ENCODE data around the gene NEURL4. TPM values are rescaled to one million over a fixed set of nuclear protein-coding genes. Genes with fewer than 3 reads are reported as not detected.
A peak's percentile ranks its signal among the peaks of the same experiment; 100 is the strongest.

NEURL4 gene
- polyA plus RNA-seq, 2 of the 4 experiments (the other 2 are of a cell fraction): 12.2 to 50.4 TPM

DNA sequence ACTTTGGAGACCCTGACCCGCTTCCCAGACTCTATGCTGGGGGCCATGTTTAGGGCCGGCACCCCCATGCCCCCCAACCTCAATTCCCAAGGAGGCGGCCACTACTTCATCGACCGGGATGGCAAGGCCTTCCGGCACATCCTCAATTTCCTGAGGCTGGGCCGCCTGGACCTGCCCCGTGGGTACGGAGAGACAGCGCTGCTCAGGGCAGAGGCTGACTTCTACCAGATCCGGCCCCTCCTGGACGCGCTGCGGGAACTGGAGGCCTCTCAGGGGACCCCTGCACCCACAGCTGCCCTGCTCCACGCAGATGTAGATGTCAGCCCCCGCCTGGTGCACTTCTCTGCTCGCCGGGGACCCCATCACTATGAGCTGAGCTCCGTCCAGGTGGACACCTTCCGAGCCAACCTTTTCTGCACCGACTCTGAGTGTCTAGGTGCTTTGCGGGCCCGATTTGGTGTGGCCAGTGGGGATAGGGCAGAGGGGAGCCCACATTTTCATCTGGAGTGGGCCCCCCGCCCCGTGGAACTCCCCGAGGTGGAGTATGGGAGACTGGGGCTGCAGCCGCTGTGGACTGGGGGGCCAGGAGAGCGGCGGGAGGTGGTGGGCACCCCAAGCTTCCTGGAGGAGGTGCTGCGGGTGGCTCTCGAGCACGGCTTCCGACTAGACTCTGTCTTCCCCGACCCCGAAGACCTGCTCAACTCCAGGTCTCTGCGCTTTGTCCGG is 23.9 kb upstream of the NEURL4 start:
- no peak for DNase-seq (ENCODE audit: low read depth in 1 of 2, low spot score in 1 of 2)
- H3K4me1 ChIP-seq: peaks cover 52% of the 10 kb centered on the region
- peak overlapping the region; percentile 70 for H3K4me3 ChIP-seq
- no peak for ATAC-seq
- CTCF ChIA-PET: interaction anchor here (0.6 to 6.6 kb wide), 25 partner anchors 9 to 261 kb away, joined by 3 to 232 read pairs (median 4); partner anchors contain the start of genes ACAP1, FGF11, FXR2 and PLSCR3
- POLR2A ChIA-PET: interaction anchor here (0.8 to 3.9 kb wide), 2 partner anchors 45 to 50 kb away, joined by 3 to 25 read pairs; partner anchors contain the start of gene TMEM256
- H3K4me2 ChIP-seq: peak overlapping the region; percentile 90
- WGBS (ENCODE audit: missing lambda C conversion rate): 94% methylated on average over 37 of the region's 37 CpGs
- H3K27ac ChIP-seq: peak overlapping the region; percentile 92 to 96; a peak in 4 of 6 replicates
- TF ChIP-seq RFX5 (IDR thresholded peaks at IDR 0.05): no peak
- TF ChIP-seq FOXS1 (CRISPR knock-in tag; IDR thresholded peaks at IDR 0.05): no peak
- no peak for TF ChIP-seq CBX2 (IDR thresholded peaks at IDR 0.05; ENCODE audit: borderline replicate concordance, low read depth)
- TF ChIP-seq NFE2L2 (conservative IDR thresholded peaks at IDR 0.05; ENCODE audit: low read length): no peak
- TF ChIP-seq ZNF302 (CRISPR knock-in tag; IDR thresholded peaks at IDR 0.05): no peak
- TF ChIP-seq, protein P1, sequence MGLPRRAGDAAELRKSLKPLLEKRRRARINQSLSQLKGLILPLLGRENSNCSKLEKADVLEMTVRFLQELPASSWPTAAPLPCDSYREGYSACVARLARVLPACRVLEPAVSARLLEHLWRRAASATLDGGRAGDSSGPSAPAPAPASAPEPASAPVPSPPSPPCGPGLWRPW (IDR thresholded peaks at IDR 0.05): no peak
- no peak for TF ChIP-seq CEBPB (IDR thresholded peaks at IDR 0.05)
- no peak for TF ChIP-seq FOSB (CRISPR knock-in tag; IDR thresholded peaks at IDR 0.05)
- TF ChIP-seq CHD4 (IDR thresholded peaks at IDR 0.05; ENCODE audit: borderline replicate concordance): no peak
- TF ChIP-seq POLR2AphosphoS2 (conservative IDR thresholded peaks at IDR 0.05; ENCODE audit: low read length): no peak
- TF ChIP-seq, protein P2, sequence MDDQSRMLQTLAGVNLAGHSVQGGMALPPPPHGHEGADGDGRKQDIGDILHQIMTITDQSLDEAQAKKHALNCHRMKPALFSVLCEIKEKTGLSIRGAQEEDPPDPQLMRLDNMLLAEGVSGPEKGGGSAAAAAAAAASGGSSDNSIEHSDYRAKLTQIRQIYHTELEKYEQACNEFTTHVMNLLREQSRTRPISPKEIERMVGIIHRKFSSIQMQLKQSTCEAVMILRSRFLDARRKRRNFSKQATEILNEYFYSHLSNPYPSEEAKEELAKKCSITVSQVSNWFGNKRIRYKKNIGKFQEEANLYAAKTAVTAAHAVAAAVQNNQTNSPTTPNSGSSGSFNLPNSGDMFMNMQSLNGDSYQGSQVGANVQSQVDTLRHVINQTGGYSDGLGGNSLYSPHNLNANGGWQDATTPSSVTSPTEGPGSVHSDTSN (IDR thresholded peaks at IDR 0.05): no peak
- TF ChIP-seq RCOR1 (IDR thresholded peaks at IDR 0.05; ENCODE audit: low read depth, low read length): no peak
- TF ChIP-seq, protein P3, sequence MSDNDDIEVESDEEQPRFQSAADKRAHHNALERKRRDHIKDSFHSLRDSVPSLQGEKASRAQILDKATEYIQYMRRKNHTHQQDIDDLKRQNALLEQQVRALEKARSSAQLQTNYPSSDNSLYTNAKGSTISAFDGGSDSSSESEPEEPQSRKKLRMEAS (IDR thresholded peaks at IDR 0.05): no peak
- no peak for TF ChIP-seq HOXB13 (CRISPR knock-in tag; IDR thresholded peaks at IDR 0.05; ENCODE audit: low read depth)
- TF ChIP-seq CBX8 (IDR thresholded peaks at IDR 0.05): no peak
- TF ChIP-seq, protein P4, sequence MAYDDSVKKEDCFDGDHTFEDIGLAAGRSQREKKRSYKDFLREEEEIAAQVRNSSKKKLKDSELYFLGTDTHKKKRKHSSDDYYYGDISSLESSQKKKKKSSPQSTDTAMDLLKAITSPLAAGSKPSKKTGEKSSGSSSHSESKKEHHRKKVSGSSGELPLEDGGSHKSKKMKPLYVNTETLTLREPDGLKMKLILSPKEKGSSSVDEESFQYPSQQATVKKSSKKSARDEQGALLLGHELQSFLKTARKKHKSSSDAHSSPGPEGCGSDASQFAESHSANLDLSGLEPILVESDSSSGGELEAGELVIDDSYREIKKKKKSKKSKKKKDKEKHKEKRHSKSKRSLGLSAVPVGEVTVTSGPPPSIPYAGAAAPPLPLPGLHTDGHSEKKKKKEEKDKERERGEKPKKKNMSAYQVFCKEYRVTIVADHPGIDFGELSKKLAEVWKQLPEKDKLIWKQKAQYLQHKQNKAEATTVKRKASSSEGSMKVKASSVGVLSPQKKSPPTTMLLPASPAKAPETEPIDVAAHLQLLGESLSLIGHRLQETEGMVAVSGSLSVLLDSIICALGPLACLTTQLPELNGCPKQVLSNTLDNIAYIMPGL (CRISPR knock-in tag; IDR thresholded peaks at IDR 0.05; ENCODE audit: borderline replicate concordance): no peak
- no peak for FAIRE-seq
- no peaks in the 10 kb centered on the region for H3K9me3 ChIP-seq

DNA sequence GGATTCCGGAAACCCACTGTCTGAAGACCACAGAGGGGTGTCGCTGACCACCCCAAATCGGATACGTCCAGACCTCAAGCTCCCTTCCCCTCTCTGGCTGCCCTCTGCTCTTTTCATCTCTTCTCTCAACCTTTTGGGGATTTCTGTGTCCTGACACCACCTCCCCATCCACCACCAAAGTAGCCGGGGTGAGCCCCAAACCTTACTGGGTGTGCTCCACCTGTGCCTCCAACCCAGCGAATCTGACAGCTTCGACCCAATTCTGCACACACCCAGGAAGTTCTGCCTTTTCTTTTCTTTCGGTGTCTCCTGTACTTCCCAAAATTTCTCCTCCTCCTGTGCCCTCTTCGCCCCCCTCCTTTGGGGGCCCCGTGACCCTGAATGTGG is 23.4 kb upstream of the NEURL4 start:
- TF ChIP-seq CHD2 (IDR thresholded peaks at IDR 0.05; ENCODE audit: low read length, partially characterized antibody): no peak
- TF ChIP-seq RFX5 (IDR thresholded peaks at IDR 0.05): no peak
- no peak for TF ChIP-seq HOXB13 (CRISPR knock-in tag; IDR thresholded peaks at IDR 0.05; ENCODE audit: low read depth)
- no peak for TF ChIP-seq HEYL (CRISPR knock-in tag; IDR thresholded peaks at IDR 0.05)
- no peak for TF ChIP-seq ZSCAN20 (CRISPR knock-in tag; IDR thresholded peaks at IDR 0.05)
- TF ChIP-seq, protein P5, sequence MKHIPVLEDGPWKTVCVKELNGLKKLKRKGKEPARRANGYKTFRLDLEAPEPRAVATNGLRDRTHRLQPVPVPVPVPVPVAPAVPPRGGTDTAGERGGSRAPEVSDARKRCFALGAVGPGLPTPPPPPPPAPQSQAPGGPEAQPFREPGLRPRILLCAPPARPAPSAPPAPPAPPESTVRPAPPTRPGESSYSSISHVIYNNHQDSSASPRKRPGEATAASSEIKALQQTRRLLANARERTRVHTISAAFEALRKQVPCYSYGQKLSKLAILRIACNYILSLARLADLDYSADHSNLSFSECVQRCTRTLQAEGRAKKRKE (CRISPR knock-in tag; IDR thresholded peaks at IDR 0.05; ENCODE audit: low read depth): no peak
- no peak for TF ChIP-seq GATA3 (IDR thresholded peaks at IDR 0.05; ENCODE audit: borderline replicate concordance)
- no peak for TF ChIP-seq EHMT2 (IDR thresholded peaks at IDR 0.05; ENCODE audit: low read depth)
- TF ChIP-seq NFE2L2 (conservative IDR thresholded peaks at IDR 0.05; ENCODE audit: low read length): no peak
- TF ChIP-seq JUN (IDR thresholded peaks at IDR 0.05): no peak
- no peak for TF ChIP-seq NR3C1 (IDR thresholded peaks at IDR 0.05)
- TF ChIP-seq MAFK (IDR thresholded peaks at IDR 0.05; ENCODE audit: partially characterized antibody): no peak
- Histone ChIP-seq H3K4me2 (peak overlapping the region; percentile 90), H3K9me3 (no peaks in the 10 kb centered on the region), H3K4me3 (peak overlapping the region; percentile 70), H3K4me1 (peaks cover 52% of the 10 kb centered on the region), H3K27ac (peak overlapping the region; percentile 92 to 96)
- FAIRE-seq: no peak
- ATAC-seq: no peak
- WGBS (ENCODE audit: missing lambda C conversion rate): 46% methylated on average over 10 of the region's 10 CpGs
- ChIA-PET POLR2A (interaction anchor here (1.3 to 3.9 kb wide), 3 partner anchors 42 to 51 kb away, joined by 3 to 25 read pairs (median 4); partner anchors contain the start of genes PLSCR3 and TMEM256), CTCF (interaction anchor here (0.6 to 6.6 kb wide), 18 partner anchors 9 to 208 kb away, joined by 3 to 232 read pairs (median 6); partner anchors contain the start of genes ACAP1, FGF11, PLSCR3 and SENP3)
- DNase-seq (ENCODE audit: low read depth in 1 of 2, low spot score in 1 of 2): no peak
